ENCODE measurements around the gene CNPPD1.

- TF ChIP-seq CTCF (IDR thresholded peaks at IDR 0.05; ENCODE audit: control extremely low read depth in 1 of 3, insufficient read depth in 1 of 3, low read depth in 1 of 3, low read length in 3 of 3) (no peak), POLR2AphosphoS5 (IDR thresholded peaks at IDR 0.05; ENCODE audit: low read depth, low read length) (no peak), CHD1 (IDR thresholded peaks at IDR 0.05; ENCODE audit: low read depth, low read length) (no peak), NANOG (IDR thresholded peaks at IDR 0.05; ENCODE audit: insufficient read depth, low read depth, low read length, poor library complexity, severe bottlenecking) (no peak), BRCA1 (IDR thresholded peaks at IDR 0.05; ENCODE audit: low read depth, low read length) (no peak), SRF (IDR thresholded peaks at IDR 0.05; ENCODE audit: low read depth, low read length) (no peak), KDM1A (IDR thresholded peaks at IDR 0.05; ENCODE audit: borderline replicate concordance, low read length) (no peak), EZH2 (IDR thresholded peaks at IDR 0.05; ENCODE audit: low read depth, low read length, severe bottlenecking) (no peak), POLR2A (IDR thresholded peaks at IDR 0.05; ENCODE audit: control extremely low read depth in 1 of 2, low read depth in 2 of 2, low read length in 2 of 2) (no peak)
Observed at GRCh38 chr2:219205981-219206327, 29.2 kb upstream of the CNPPD1 start.

All from H1 (cell line).